Mesothelial cell of epicardium (in vitro differentiated cells): Measurements from ENCODE around the gene RIN3. TPM values are rescaled to one million over a fixed set of nuclear protein-coding genes. Genes with fewer than 3 reads are reported as not detected.
"Not testable (repeated sequence)": the region's sequence is repeated elsewhere in the genome, so short reads cannot be mapped to it uniquely, and the experiment has no call there.

Experiments
- DNase-seq, 2 experiments: peaks; one replicate each; pipeline ENCODE4 v3.0.0; 2021; ENCODE audit warnings: low spot score in 2 of 2; ENCODE audit not compliant: unreplicated experiment in 2 of 2
- H3K27ac Mint-ChIP-seq: 2 replicates; pipeline ENCODE4 v1.8.0; 2021; ENCODE audit warnings: mixed read lengths
- H3K27me3 Mint-ChIP-seq: 2 replicates; pipeline ENCODE4 v1.8.0; 2021; ENCODE audit warnings: low read depth, mixed read lengths
- H3K36me3 Mint-ChIP-seq: 2 replicates; pipeline ENCODE4 v1.8.0; 2021; ENCODE audit warnings: mixed read lengths
- H3K4me1 Mint-ChIP-seq: 2 replicates; pipeline ENCODE4 v1.8.0; 2021; ENCODE audit warnings: mixed read lengths
- H3K4me3 Mint-ChIP-seq: 2 replicates; pipeline ENCODE4 v1.8.0; 2021; ENCODE audit warnings: mild to moderate bottlenecking, moderate library complexity, mixed read lengths
- H3K9me3 Mint-ChIP-seq: 2 replicates; pipeline ENCODE4 v1.8.0; 2021; ENCODE audit warnings: mixed read lengths
- CTCF ChIP-seq: fragments of 200-600 bp; sonication (generic); IDR thresholded peaks from one replicate; pipeline ENCODE4 v1.5.0; 2021; ENCODE audit warnings: antibody characterized with exemption; ENCODE audit not compliant: unreplicated experiment
- total RNA-seq: library from RNA; stranded (reverse); gene quantifications from 3 replicates; pipeline ENCODE4 v1.2.1, GENCODE V29; 2021

The RIN3 gene
- total RNA-seq, 1 donor from 2014 or later: 19.9 TPM

- no peaks in the 10 kb centered on the region for H3K9me3 Mint-ChIP-seq
- no peak for DNase-seq
- no peaks in the 10 kb centered on the region for H3K27me3 Mint-ChIP-seq
- H3K36me3 Mint-ChIP-seq: peaks cover 18% of the 10 kb centered on the region
- no peak for TF ChIP-seq CTCF
- no peak overlapping the region for H3K27ac Mint-ChIP-seq
- H3K4me3 Mint-ChIP-seq: no peak overlapping the region
- no peaks in the 10 kb centered on the region for H3K4me1 Mint-ChIP-seq
Measured at GRCh38 chr14:92676403-92677086, 163.0 kb downstream of the RIN3 start.

GRCh38 chr14:92677087-92677668, 163.6 kb downstream of the RIN3 start:
- no peak overlapping the region for H3K4me3 Mint-ChIP-seq
- H3K4me1 Mint-ChIP-seq: no peaks in the 10 kb centered on the region
- DNase-seq: no peak
- H3K27ac Mint-ChIP-seq: no peak overlapping the region
- H3K9me3 Mint-ChIP-seq: no peaks in the 10 kb centered on the region
- no peak for TF ChIP-seq CTCF
- peaks cover 18% of the 10 kb centered on the region for H3K36me3 Mint-ChIP-seq
- no peaks in the 10 kb centered on the region for H3K27me3 Mint-ChIP-seq

- no peak for DNase-seq
- no peak for TF ChIP-seq CTCF
- H3K9me3 Mint-ChIP-seq: no peaks in the 10 kb centered on the region
- no peak overlapping the region for H3K27ac Mint-ChIP-seq
- H3K4me3 Mint-ChIP-seq: no peak overlapping the region
- peaks cover 18% of the 10 kb centered on the region for H3K36me3 Mint-ChIP-seq
- H3K4me1 Mint-ChIP-seq: no peaks in the 10 kb centered on the region
- H3K27me3 Mint-ChIP-seq: no peaks in the 10 kb centered on the region
Measured at GRCh38 chr14:92677955-92678354, 164.4 kb downstream of the RIN3 start.

- no peaks in the 10 kb centered on the region for H3K27me3 Mint-ChIP-seq
- H3K9me3 Mint-ChIP-seq: no peaks in the 10 kb centered on the region
- no peak overlapping the region for H3K4me3 Mint-ChIP-seq
- no peak for DNase-seq
- no peak for TF ChIP-seq CTCF
- no peaks in the 10 kb centered on the region for H3K4me1 Mint-ChIP-seq
- H3K36me3 Mint-ChIP-seq: peaks cover 18% of the 10 kb centered on the region
- H3K27ac Mint-ChIP-seq: no peak overlapping the region
Measured at GRCh38 chr14:92678766-92679165, 165.2 kb downstream of the RIN3 start.

- Mint-ChIP-seq H3K36me3 (peaks cover 18% of the 10 kb centered on the region), H3K9me3 (no peaks in the 10 kb centered on the region), H3K27me3 (no peaks in the 10 kb centered on the region), H3K4me1 (no peaks in the 10 kb centered on the region), H3K4me3 (no peak overlapping the region), H3K27ac (no peak overlapping the region)
- no peak for DNase-seq
- no peak for TF ChIP-seq CTCF
Measured at GRCh38 chr14:92679246-92679645, 165.7 kb downstream of the RIN3 start.

GRCh38 chr14:92680330-92680729, 166.7 kb downstream of the RIN3 start:
- not testable (repeated sequence) for H3K9me3 Mint-ChIP-seq, H3K27me3 Mint-ChIP-seq, H3K4me3 Mint-ChIP-seq, DNase-seq, H3K4me1 Mint-ChIP-seq, H3K27ac Mint-ChIP-seq
- H3K36me3 Mint-ChIP-seq: peaks cover 14% of the 10 kb centered on the region
